ENCODE results near the gene NUP210L.

GRCh38 chr1:153977250-153978240 is 177.3 kb downstream of the NUP210L start, which contains the start of gene JTB:
- peak in 1 of 3 experiments; percentile 7 for TF ChIP-seq CTCF (IDR thresholded peaks at IDR 0.05)
- TF ChIP-seq POLR2A (IDR thresholded peaks at IDR 0.05): peak; percentile 22
